Measurements from ENCODE around the gene LATS2.
"Not testable (repeated sequence)": the region's sequence is repeated elsewhere in the genome, so short reads cannot be mapped to it uniquely, and the experiment has no call there.

The LATS2 gene

GRCh38 chr13:21075379-21076249 is 14.2 kb upstream of the LATS2 start:
- in situ Hi-C loops (cut with MboI; ENCODE audit: low sequenced_read_pairs) = no loop called here

- in situ Hi-C loops (cut with MboI; ENCODE audit: low sequenced_read_pairs) = no loop called here
Measured at GRCh38 chr13:21075011-21075378, 13.6 kb upstream of the LATS2 start.

GRCh38 chr13:21074546-21074945 is 13.2 kb upstream of the LATS2 start:
- in situ Hi-C loops (cut with MboI; ENCODE audit: low sequenced_read_pairs) = no loop called here

- in situ Hi-C loops (cut with MboI; ENCODE audit: low sequenced_read_pairs) = no loop called here
Measured at GRCh38 chr13:21071924-21072323, 10.5 kb upstream of the LATS2 start.

GRCh38 chr13:21071015-21071414 is 9.6 kb upstream of the LATS2 start:
- in situ Hi-C loops (cut with MboI; ENCODE audit: low sequenced_read_pairs) = no loop called here

- in situ Hi-C loops (cut with MboI; ENCODE audit: low sequenced_read_pairs) = no loop called here
Measured at GRCh38 chr13:21069561-21070004, 8.2 kb upstream of the LATS2 start.

GRCh38 chr13:21067848-21068247 is 6.5 kb upstream of the LATS2 start:
- in situ Hi-C loops (cut with MboI; ENCODE audit: low sequenced_read_pairs) = no loop called here

- in situ Hi-C loops (cut with MboI; ENCODE audit: low sequenced_read_pairs) = no loop called here
Measured at GRCh38 chr13:21066946-21067345, 5.6 kb upstream of the LATS2 start.

GRCh38 chr13:21065686-21066085 is 4.3 kb upstream of the LATS2 start:
- in situ Hi-C loops (cut with MboI; ENCODE audit: low sequenced_read_pairs) = no loop called here

- in situ Hi-C loops (cut with MboI; ENCODE audit: low sequenced_read_pairs) = no loop called here
Measured at GRCh38 chr13:21063031-21063430, 1.6 kb upstream of the LATS2 start.

- in situ Hi-C loops (cut with MboI; ENCODE audit: low sequenced_read_pairs) = no loop called here
Measured at GRCh38 chr13:21060338-21061028, 903 bp downstream of the LATS2 start.

- in situ Hi-C loops (cut with MboI; ENCODE audit: low sequenced_read_pairs) = no loop called here
Measured at GRCh38 chr13:21059641-21060337, 1.6 kb downstream of the LATS2 start.

GRCh38 chr13:21058361-21058760 is 3.0 kb downstream of the LATS2 start:
- in situ Hi-C loops (cut with MboI; ENCODE audit: low sequenced_read_pairs) = no loop called here

- in situ Hi-C loops (cut with MboI; ENCODE audit: low sequenced_read_pairs) = no loop called here
Measured at GRCh38 chr13:21055511-21056045, 5.8 kb downstream of the LATS2 start.

GRCh38 chr13:21055016-21055415 is 6.4 kb downstream of the LATS2 start:
- in situ Hi-C loops (cut with MboI; ENCODE audit: low sequenced_read_pairs) = no loop called here

GRCh38 chr13:21054313-21054712 is 7.1 kb downstream of the LATS2 start:
- in situ Hi-C loops (cut with MboI; ENCODE audit: low sequenced_read_pairs) = no loop called here

GRCh38 chr13:21053231-21053630 is 8.2 kb downstream of the LATS2 start:
- in situ Hi-C loops (cut with MboI; ENCODE audit: low sequenced_read_pairs) = no loop called here

- in situ Hi-C loops (cut with MboI; ENCODE audit: low sequenced_read_pairs) = no loop called here
Measured at GRCh38 chr13:21051675-21052074, 9.7 kb downstream of the LATS2 start.

GRCh38 chr13:21050288-21051197 is 10.8 kb downstream of the LATS2 start:
- in situ Hi-C loops (cut with MboI; ENCODE audit: low sequenced_read_pairs) = no loop called here

GRCh38 chr13:21049731-21050130 is 11.7 kb downstream of the LATS2 start:
- in situ Hi-C loops (cut with MboI; ENCODE audit: low sequenced_read_pairs) = not testable (repeated sequence)
